H1 (cell line): ENCODE data around the gene SRGAP3. TPM values are rescaled to one million over a fixed set of nuclear protein-coding genes. Genes with fewer than 3 reads are reported as not detected.

ENCODE experiments used
- ATF2 ChIP-seq: IDR thresholded peaks from 2 replicates; pipeline ENCODE4 v1.6.1; 2012; ENCODE audit warnings: low read length, inconsistent platforms
- CEBPB ChIP-seq: IDR thresholded peaks from 2 replicates; pipeline ENCODE4 v1.6.1; 2012; ENCODE audit warnings: low read depth, low read length
- HDAC2 ChIP-seq, 2 experiments: fragments of 300-600 bp in 1 of 2; sonication (generic) in 1 of 2; IDR thresholded peaks; 2 replicates each; pipeline ENCODE4 v1.6.1; 2011 to 2012; ENCODE audit warnings: low read depth in 2 of 2, low read length in 2 of 2, mild to moderate bottlenecking in 2 of 2, moderate library complexity in 2 of 2, borderline replicate concordance in 1 of 2, inconsistent platforms in 1 of 2
- RBBP5 ChIP-seq: IDR thresholded peaks from 2 replicates; pipeline ENCODE4 v1.7.1; 2012; ENCODE audit warnings: low read depth, mild to moderate bottlenecking, inconsistent platforms, low read length, moderate library complexity, borderline replicate concordance
- TAF7 ChIP-seq: optimal IDR thresholded peaks from 2 replicates; pipeline ENCODE3; 2011; ENCODE audit warnings: low read depth, mild to moderate bottlenecking, inconsistent platforms, low read length, moderate library complexity, borderline replicate concordance
- YY1 ChIP-seq: IDR thresholded peaks from 2 replicates; pipeline ENCODE4 v1.6.1; 2011; ENCODE audit warnings: low read depth, mild to moderate bottlenecking, low read length
- ZNF274 ChIP-seq: IDR thresholded peaks from 2 replicates; pipeline ENCODE4 v1.7.0; 2012; ENCODE audit warnings: low read length, borderline replicate concordance; ENCODE audit errors: extremely low read depth
- polyA plus RNA-seq, 7 experiments: library from polyadenylated mRNA; depleted of rRNA in 3 of 7; stranded (reverse) in 5 of 7; unstranded in 2 of 7; fragments of >200 nt in 5 of 7; fragments of 200-250 nt in 2 of 7; gene quantifications; 1 replicate in 5 of 7; 2 replicates in 1 of 7; 4 replicates in 1 of 7; pipeline versions ENCODE4 v1.2.1 to v1.2.3, GENCODE V29; 2011 to 2013; ENCODE audit warnings: missing spikeins in 2 of 7, mixed read lengths in 2 of 7
- total RNA-seq: library from RNA; stranded (reverse); fragmentation: NEBNext Ultra II Directional; extraction: Animal tissue kit (Norgen Biotek cat#: 25700); gene quantifications from 2 replicates; pipeline ENCODE4 v1.2.1, GENCODE V29; 2021
- TF ChIP-seq, protein P1 (sequence below): IDR thresholded peaks from 2 replicates; pipeline ENCODE4 v1.6.1; 2011; ENCODE audit warnings: low read depth, mild to moderate bottlenecking, low read length; ENCODE audit not compliant: insufficient read depth

The SRGAP3 gene
- total and polyA plus RNA-seq, 2 of the 8 experiments (the other 6 are each of a cell fraction or from before 2014, with no cell fraction given) = 5.8 to 11.4 TPM

GRCh38 chr3:9007213-9007612, 242.2 kb downstream of the SRGAP3 start (continued):
- no peak for TF ChIP-seq ATF2
- no peak for TF ChIP-seq HDAC2 (IDR thresholded peaks at IDR 0.05; ENCODE audit: borderline replicate concordance in 1 of 2, low read depth in 2 of 2, low read length in 2 of 2)
- no peak for TF ChIP-seq RBBP5
- TF ChIP-seq CEBPB = no peak
- TF ChIP-seq ZNF274 = no peak
- no peak for TF ChIP-seq YY1
- TF ChIP-seq TAF7 = no peak
- TF ChIP-seq, protein P1, sequence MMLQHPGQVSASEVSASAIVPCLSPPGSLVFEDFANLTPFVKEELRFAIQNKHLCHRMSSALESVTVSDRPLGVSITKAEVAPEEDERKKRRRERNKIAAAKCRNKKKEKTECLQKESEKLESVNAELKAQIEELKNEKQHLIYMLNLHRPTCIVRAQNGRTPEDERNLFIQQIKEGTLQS = no peak
